ENCODE results near the gene NR3C2. TPM values are rescaled to one million over a fixed set of nuclear protein-coding genes. Genes with fewer than 3 reads are reported as not detected.

NR3C2 gene
- total and polyA plus RNA-seq, 4 donors, result 2.0 to 11.5 (median 3.2) TPM

DNA sequence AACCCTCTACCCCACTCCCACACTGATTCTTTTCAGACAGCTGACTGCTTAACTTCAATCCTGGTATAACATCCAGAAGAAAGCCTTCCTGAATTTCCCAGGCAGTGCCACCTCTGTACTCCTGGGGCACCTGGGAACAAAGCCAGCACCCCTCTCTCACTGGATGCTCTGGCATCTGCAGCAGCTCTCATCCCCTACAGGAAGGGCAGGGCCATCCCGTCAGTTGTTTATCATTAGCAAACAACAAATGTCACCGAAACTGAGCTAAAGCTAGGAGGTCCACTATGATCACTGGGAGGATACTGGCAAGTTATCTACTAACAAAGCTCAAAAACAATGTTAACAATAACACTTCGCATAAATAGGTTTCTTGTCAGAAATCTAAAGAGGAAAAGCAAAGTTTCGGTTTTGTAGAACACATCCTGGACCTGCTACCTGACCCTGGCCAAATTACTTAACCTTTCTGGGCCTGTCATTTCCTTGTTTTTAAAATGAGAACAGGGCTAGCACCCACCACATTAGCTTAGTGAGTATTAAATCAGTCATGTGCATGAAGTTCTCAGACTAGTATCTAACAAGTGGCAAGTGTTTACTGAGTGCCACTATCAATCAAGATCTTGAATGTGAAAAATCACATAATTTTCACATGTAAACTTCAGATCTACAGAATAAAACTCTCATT is 86.6 kb downstream of the NR3C2 start:
- H3K27me3 ChIP-seq (ENCODE audit: control insufficient read depth in 4 of 4, insufficient read depth in 4 of 4, low read length in 3 of 4), result no peaks in the 10 kb centered on the region
- no peak for DNase-seq (ENCODE audit: low spot score)
- no peaks in the 10 kb centered on the region for H3K9me3 ChIP-seq (ENCODE audit: control insufficient read depth in 4 of 4, low read length in 3 of 4)
- WGBS, result 42% methylated on average over 4 of the region's 4 CpGs
- no peaks in the 10 kb centered on the region for H3K36me3 ChIP-seq (ENCODE audit: control insufficient read depth in 4 of 4, insufficient read depth in 3 of 4, low read depth in 1 of 4, low read length in 3 of 4)
- TF ChIP-seq GABPA (IDR thresholded peaks at IDR 0.05 in 1 of 2, conservative IDR thresholded peaks at IDR 0.05 in 1 of 2), result no peak
- TF ChIP-seq NR2F2 (IDR thresholded peaks at IDR 0.05), result peak; percentile 80
- TF ChIP-seq RAD21 (IDR thresholded peaks at IDR 0.05), result peak in 1 of 2 donors; percentile 4
- peaks cover 0 to 4% (median 1%) of the 10 kb centered on the region in 4 donors for H3K4me1 ChIP-seq (ENCODE audit: control insufficient read depth in 4 of 4, insufficient read depth in 4 of 4, low read length in 3 of 4)
- peak overlapping the region in 1 of 2 donors; percentile 6 for H3K27ac ChIP-seq (ENCODE audit: low read depth in 1 of 2, low read length in 2 of 2)
- H3K9ac ChIP-seq (ENCODE audit: low read depth in 1 of 2, low read length in 2 of 2), result no peak overlapping the region
- H3K4me3 ChIP-seq (ENCODE audit: low read depth in 1 of 3, low read length in 3 of 3), result no peak overlapping the region

DNA sequence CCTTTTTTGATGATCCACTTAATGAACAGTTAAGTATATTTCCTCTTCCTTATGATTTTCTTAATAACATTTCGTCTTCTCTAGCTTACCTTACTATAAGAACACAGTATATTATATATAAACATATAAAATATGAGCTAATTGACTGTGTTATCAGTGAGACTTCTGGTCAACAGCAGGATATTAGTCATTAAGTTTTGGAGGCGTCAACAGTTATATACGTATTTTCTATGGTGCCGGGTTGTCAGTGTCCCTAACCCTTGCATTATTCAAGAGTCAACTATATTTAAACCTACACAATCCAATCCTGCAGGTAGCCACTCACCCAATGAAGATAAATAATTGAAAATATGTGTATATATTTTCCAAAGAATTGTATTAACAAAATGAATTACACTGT is 88.0 kb downstream of the NR3C2 start:
- no peaks in the 10 kb centered on the region for H3K36me3 ChIP-seq (ENCODE audit: control insufficient read depth in 4 of 4, insufficient read depth in 3 of 4, low read depth in 1 of 4, low read length in 3 of 4)
- no peaks in the 10 kb centered on the region for H3K9me3 ChIP-seq (ENCODE audit: control insufficient read depth in 4 of 4, low read length in 3 of 4)
- no peak for DNase-seq (ENCODE audit: low spot score)
- H3K4me3 ChIP-seq (ENCODE audit: low read depth in 1 of 3, low read length in 3 of 3), result no peak overlapping the region
- no peaks in the 10 kb centered on the region for H3K27me3 ChIP-seq (ENCODE audit: control insufficient read depth in 4 of 4, insufficient read depth in 4 of 4, low read length in 3 of 4)
- 90% methylated on average over 4 of the region's 4 CpGs for WGBS
- peaks cover 0 to 4% (median 0%) of the 10 kb centered on the region in 4 donors for H3K4me1 ChIP-seq (ENCODE audit: control insufficient read depth in 4 of 4, insufficient read depth in 4 of 4, low read length in 3 of 4)
- H3K9ac ChIP-seq (ENCODE audit: low read depth in 1 of 2, low read length in 2 of 2), result no peak overlapping the region
- no peak overlapping the region for H3K27ac ChIP-seq (ENCODE audit: low read depth in 1 of 2, low read length in 2 of 2)
- TF ChIP-seq, protein P1, sequence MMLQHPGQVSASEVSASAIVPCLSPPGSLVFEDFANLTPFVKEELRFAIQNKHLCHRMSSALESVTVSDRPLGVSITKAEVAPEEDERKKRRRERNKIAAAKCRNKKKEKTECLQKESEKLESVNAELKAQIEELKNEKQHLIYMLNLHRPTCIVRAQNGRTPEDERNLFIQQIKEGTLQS (IDR thresholded peaks at IDR 0.05), result no peak
- TF ChIP-seq REST (IDR thresholded peaks at IDR 0.05), result no peak
- TF ChIP-seq MAX (IDR thresholded peaks at IDR 0.05), result no peak
- TF ChIP-seq RXRA (IDR thresholded peaks at IDR 0.05), result no peak
- TF ChIP-seq HNF4A (conservative IDR thresholded peaks at IDR 0.05), result no peak
- no peak for TF ChIP-seq GABPA (IDR thresholded peaks at IDR 0.05 in 1 of 2, conservative IDR thresholded peaks at IDR 0.05 in 1 of 2)
- TF ChIP-seq EGR1 (IDR thresholded peaks at IDR 0.05; ENCODE audit: low read depth in 2 of 2), result no peak
- TF ChIP-seq SP1 (IDR thresholded peaks at IDR 0.05), result no peak
- TF ChIP-seq, protein P2, sequence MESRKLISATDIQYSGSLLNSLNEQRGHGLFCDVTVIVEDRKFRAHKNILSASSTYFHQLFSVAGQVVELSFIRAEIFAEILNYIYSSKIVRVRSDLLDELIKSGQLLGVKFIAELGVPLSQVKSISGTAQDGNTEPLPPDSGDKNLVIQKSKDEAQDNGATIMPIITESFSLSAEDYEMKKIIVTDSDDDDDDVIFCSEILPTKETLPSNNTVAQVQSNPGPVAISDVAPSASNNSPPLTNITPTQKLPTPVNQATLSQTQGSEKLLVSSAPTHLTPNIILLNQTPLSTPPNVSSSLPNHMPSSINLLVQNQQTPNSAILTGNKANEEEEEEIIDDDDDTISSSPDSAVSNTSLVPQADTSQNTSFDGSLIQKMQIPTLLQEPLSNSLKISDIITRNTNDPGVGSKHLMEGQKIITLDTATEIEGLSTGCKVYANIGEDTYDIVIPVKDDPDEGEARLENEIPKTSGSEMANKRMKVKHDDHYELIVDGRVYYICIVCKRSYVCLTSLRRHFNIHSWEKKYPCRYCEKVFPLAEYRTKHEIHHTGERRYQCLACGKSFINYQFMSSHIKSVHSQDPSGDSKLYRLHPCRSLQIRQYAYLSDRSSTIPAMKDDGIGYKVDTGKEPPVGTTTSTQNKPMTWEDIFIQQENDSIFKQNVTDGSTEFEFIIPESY (IDR thresholded peaks at IDR 0.05), result no peak
- TF ChIP-seq NR2F2 (IDR thresholded peaks at IDR 0.05), result no peak
- no peak for TF ChIP-seq FOXA1 (IDR thresholded peaks at IDR 0.05)
- TF ChIP-seq FOXA2 (IDR thresholded peaks at IDR 0.05), result no peak
- TF ChIP-seq JUND (IDR thresholded peaks at IDR 0.05), result no peak
- TF ChIP-seq YY1 (IDR thresholded peaks at IDR 0.05), result no peak
